T-helper 2 cell treated with Interferon-gamma antibody and Interleukin-4, amounts not matched to agents 5 μg/mL and 100 μg/mL, for 36 hours (primary cell): ENCODE data around the gene ALK.

Experiments used
- DNase-seq: peaks from one replicate; pipeline ENCODE4 v3.0.0; 2021; ENCODE audit warnings: low spot score
- H3K27ac Mint-ChIP-seq: one replicate; pipeline ENCODE4 v1.8.0; 2021; ENCODE audit warnings: mild to moderate bottlenecking, mixed read lengths
- H3K27me3 Mint-ChIP-seq: one replicate; pipeline ENCODE4 v1.8.0; 2021; ENCODE audit warnings: low read depth, mixed read lengths
- H3K36me3 Mint-ChIP-seq: one replicate; pipeline ENCODE4 v1.8.0; 2021; ENCODE audit warnings: low read depth, mixed read lengths
- H3K4me1 Mint-ChIP-seq: one replicate; pipeline ENCODE4 v1.8.0; 2021; ENCODE audit warnings: low read depth, mixed read lengths
- H3K4me3 Mint-ChIP-seq: one replicate; pipeline ENCODE4 v1.8.0; 2022; ENCODE audit warnings: mild to moderate bottlenecking, moderate library complexity, mixed read lengths
- H3K9me3 Mint-ChIP-seq: one replicate; pipeline ENCODE4 v1.8.0; 2021; ENCODE audit warnings: mixed read lengths

ALK gene

GRCh38 chr2:29509878-29510277 lies 411.5 kb downstream of the ALK start:
- H3K4me1 Mint-ChIP-seq = no peaks in the 10 kb centered on the region
- H3K27ac Mint-ChIP-seq = no peak overlapping the region
- H3K27me3 Mint-ChIP-seq = no peaks in the 10 kb centered on the region
- DNase-seq = no peak
- no peak overlapping the region for H3K4me3 Mint-ChIP-seq
- H3K9me3 Mint-ChIP-seq = peaks cover 4% of the 10 kb centered on the region
- no peaks in the 10 kb centered on the region for H3K36me3 Mint-ChIP-seq

- no peak for DNase-seq
- H3K27me3 Mint-ChIP-seq = no peaks in the 10 kb centered on the region
- H3K36me3 Mint-ChIP-seq = no peaks in the 10 kb centered on the region
- no peak overlapping the region for H3K4me3 Mint-ChIP-seq
- no peak overlapping the region for H3K27ac Mint-ChIP-seq
- H3K4me1 Mint-ChIP-seq = no peaks in the 10 kb centered on the region
- peaks cover 1% of the 10 kb centered on the region for H3K9me3 Mint-ChIP-seq
These were observed 412.0 kb downstream of the ALK start for GRCh38 chr2:29509397-29509796.

- H3K36me3 Mint-ChIP-seq = no peaks in the 10 kb centered on the region
- no peaks in the 10 kb centered on the region for H3K4me1 Mint-ChIP-seq
- DNase-seq = no peak
- no peaks in the 10 kb centered on the region for H3K9me3 Mint-ChIP-seq
- no peaks in the 10 kb centered on the region for H3K27me3 Mint-ChIP-seq
- no peak overlapping the region for H3K4me3 Mint-ChIP-seq
- H3K27ac Mint-ChIP-seq = no peak overlapping the region
These were observed 416.6 kb downstream of the ALK start for GRCh38 chr2:29504746-29505145.

- Mint-ChIP-seq H3K27ac (no peak overlapping the region), H3K36me3 (no peaks in the 10 kb centered on the region), H3K27me3 (no peaks in the 10 kb centered on the region), H3K4me1 (no peaks in the 10 kb centered on the region), H3K4me3 (no peak overlapping the region), H3K9me3 (no peaks in the 10 kb centered on the region)
- DNase-seq = no peak
These were observed 418.9 kb downstream of the ALK start for GRCh38 chr2:29502460-29502911.

- H3K9me3 Mint-ChIP-seq = no peaks in the 10 kb centered on the region
- H3K4me1 Mint-ChIP-seq = no peaks in the 10 kb centered on the region
- H3K27ac Mint-ChIP-seq = no peak overlapping the region
- no peaks in the 10 kb centered on the region for H3K36me3 Mint-ChIP-seq
- no peak overlapping the region for H3K4me3 Mint-ChIP-seq
- no peak for DNase-seq
- H3K27me3 Mint-ChIP-seq = no peaks in the 10 kb centered on the region
These were observed 424.0 kb downstream of the ALK start for GRCh38 chr2:29497375-29497774.

- DNase-seq = no peak
- H3K4me3 Mint-ChIP-seq = no peak overlapping the region
- no peaks in the 10 kb centered on the region for H3K36me3 Mint-ChIP-seq
- no peaks in the 10 kb centered on the region for H3K4me1 Mint-ChIP-seq
- H3K27ac Mint-ChIP-seq = no peak overlapping the region
- no peaks in the 10 kb centered on the region for H3K9me3 Mint-ChIP-seq
- no peaks in the 10 kb centered on the region for H3K27me3 Mint-ChIP-seq
These were observed 425.2 kb downstream of the ALK start for GRCh38 chr2:29496198-29496597.

- Mint-ChIP-seq H3K9me3 (no peaks in the 10 kb centered on the region), H3K36me3 (no peaks in the 10 kb centered on the region), H3K4me3 (no peak overlapping the region), H3K27me3 (no peaks in the 10 kb centered on the region), H3K4me1 (no peaks in the 10 kb centered on the region), H3K27ac (no peak overlapping the region)
- DNase-seq = no peak
These were observed 425.8 kb downstream of the ALK start for GRCh38 chr2:29495536-29496060.

- Mint-ChIP-seq H3K36me3 (no peaks in the 10 kb centered on the region), H3K27ac (no peak overlapping the region), H3K27me3 (no peaks in the 10 kb centered on the region), H3K4me1 (no peaks in the 10 kb centered on the region), H3K9me3 (no peaks in the 10 kb centered on the region), H3K4me3 (no peak overlapping the region)
- no peak for DNase-seq
These were observed 426.3 kb downstream of the ALK start for GRCh38 chr2:29495068-29495467.

- no peak overlapping the region for H3K4me3 Mint-ChIP-seq
- H3K27me3 Mint-ChIP-seq = no peaks in the 10 kb centered on the region
- no peaks in the 10 kb centered on the region for H3K9me3 Mint-ChIP-seq
- no peaks in the 10 kb centered on the region for H3K4me1 Mint-ChIP-seq
- DNase-seq = no peak
- no peak overlapping the region for H3K27ac Mint-ChIP-seq
- no peaks in the 10 kb centered on the region for H3K36me3 Mint-ChIP-seq
These were observed 428.7 kb downstream of the ALK start for GRCh38 chr2:29492701-29493100.

GRCh38 chr2:29490045-29490444 lies 431.3 kb downstream of the ALK start:
- no peaks in the 10 kb centered on the region for H3K4me1 Mint-ChIP-seq
- H3K36me3 Mint-ChIP-seq = no peaks in the 10 kb centered on the region
- H3K9me3 Mint-ChIP-seq = no peaks in the 10 kb centered on the region
- H3K4me3 Mint-ChIP-seq = no peak overlapping the region
- DNase-seq = no peak
- no peak overlapping the region for H3K27ac Mint-ChIP-seq
- peaks cover 2% of the 10 kb centered on the region for H3K27me3 Mint-ChIP-seq

- Mint-ChIP-seq H3K4me3 (no peak overlapping the region), H3K27me3 (peaks cover 6% of the 10 kb centered on the region), H3K36me3 (no peaks in the 10 kb centered on the region), H3K4me1 (no peaks in the 10 kb centered on the region), H3K27ac (no peak overlapping the region), H3K9me3 (no peaks in the 10 kb centered on the region)
- DNase-seq = no peak
These were observed 431.8 kb downstream of the ALK start for GRCh38 chr2:29489568-29489967.

- peaks cover 8% of the 10 kb centered on the region for H3K27me3 Mint-ChIP-seq
- no peak overlapping the region for H3K27ac Mint-ChIP-seq
- no peak for DNase-seq
- H3K4me1 Mint-ChIP-seq = no peaks in the 10 kb centered on the region
- no peaks in the 10 kb centered on the region for H3K9me3 Mint-ChIP-seq
- H3K36me3 Mint-ChIP-seq = no peaks in the 10 kb centered on the region
- H3K4me3 Mint-ChIP-seq = no peak overlapping the region
These were observed 433.3 kb downstream of the ALK start for GRCh38 chr2:29487967-29488555.

- Mint-ChIP-seq H3K4me3 (no peak overlapping the region), H3K36me3 (no peaks in the 10 kb centered on the region), H3K4me1 (no peaks in the 10 kb centered on the region), H3K9me3 (no peaks in the 10 kb centered on the region), H3K27me3 (peaks cover 14% of the 10 kb centered on the region), H3K27ac (no peak overlapping the region)
- no peak for DNase-seq
These were observed 435.8 kb downstream of the ALK start for GRCh38 chr2:29485631-29486030.

- H3K36me3 Mint-ChIP-seq = no peaks in the 10 kb centered on the region
- no peaks in the 10 kb centered on the region for H3K9me3 Mint-ChIP-seq
- no peaks in the 10 kb centered on the region for H3K4me1 Mint-ChIP-seq
- H3K27ac Mint-ChIP-seq = no peak overlapping the region
- H3K27me3 Mint-ChIP-seq = peaks cover 16% of the 10 kb centered on the region
- DNase-seq = no peak
- H3K4me3 Mint-ChIP-seq = no peak overlapping the region
These were observed 436.3 kb downstream of the ALK start for GRCh38 chr2:29485117-29485516.

GRCh38 chr2:29482867-29483266 lies 438.5 kb downstream of the ALK start:
- no peaks in the 10 kb centered on the region for H3K36me3 Mint-ChIP-seq
- H3K4me1 Mint-ChIP-seq = no peaks in the 10 kb centered on the region
- no peak overlapping the region for H3K4me3 Mint-ChIP-seq
- no peak overlapping the region for H3K27ac Mint-ChIP-seq
- no peak for DNase-seq
- peaks cover 16% of the 10 kb centered on the region for H3K27me3 Mint-ChIP-seq
- H3K9me3 Mint-ChIP-seq = no peaks in the 10 kb centered on the region
